ENCODE data around the gene NLGN1.

Gene NLGN1

DNA sequence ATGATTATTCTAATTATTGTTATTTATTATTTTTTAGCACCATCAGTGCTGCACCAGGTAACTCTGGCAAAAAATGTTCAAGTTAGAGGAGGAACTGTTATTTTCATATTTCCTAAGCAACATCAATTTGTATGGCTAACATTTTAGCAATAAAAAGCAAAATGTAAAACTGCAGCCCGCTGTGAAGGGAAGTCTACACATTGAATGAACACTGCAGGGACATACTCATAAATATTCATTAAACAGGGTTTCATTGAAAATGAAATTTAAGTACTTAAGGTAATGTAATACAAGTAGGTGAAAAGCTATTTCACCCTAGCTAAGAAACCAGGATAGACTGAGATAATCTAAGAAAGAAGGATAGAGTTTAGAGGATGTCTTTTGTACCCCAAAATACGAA is 532.7 kb downstream of the NLGN1 start:
- DNase-seq, result no peak

DNA sequence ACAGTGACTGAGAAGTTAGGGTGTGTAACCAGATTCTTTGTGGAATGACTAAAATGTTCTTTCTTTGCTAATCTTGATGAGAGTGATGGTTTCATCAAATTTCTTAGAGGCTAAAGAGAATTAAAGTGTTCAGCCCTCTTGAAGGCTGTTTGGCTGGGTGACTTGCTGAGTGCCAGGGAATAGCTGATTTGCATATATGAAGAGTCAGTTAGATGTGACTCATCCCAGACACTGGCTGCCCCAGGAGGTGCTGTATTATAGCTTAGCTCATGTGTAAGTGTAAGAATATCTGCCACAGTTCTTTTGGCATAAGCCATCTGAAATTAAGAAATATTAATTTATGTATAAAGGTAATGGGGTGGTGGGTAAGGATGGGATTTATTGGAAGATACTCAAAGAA is 535.1 kb downstream of the NLGN1 start:
- DNase-seq, result no peak

DNA sequence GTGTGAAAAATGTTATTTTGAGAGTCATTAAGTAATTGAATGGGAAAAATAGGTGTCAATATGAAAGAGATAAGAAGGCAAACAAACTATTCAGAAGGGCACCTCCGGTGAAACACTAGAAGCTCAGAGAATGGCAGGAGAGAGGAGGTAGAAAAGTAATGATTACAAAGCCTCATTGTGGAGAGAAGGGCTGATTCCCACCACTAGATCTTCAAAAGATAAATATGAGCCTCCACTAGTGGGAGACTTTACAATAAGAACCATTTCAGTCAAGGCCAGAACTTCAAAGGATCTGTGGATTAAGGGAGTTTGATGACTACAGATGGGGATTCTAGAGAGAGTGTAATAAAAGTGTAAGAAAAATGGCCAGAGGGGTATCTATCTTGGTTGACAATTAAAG is 535.6 kb downstream of the NLGN1 start:
- DNase-seq, result no peak

DNA sequence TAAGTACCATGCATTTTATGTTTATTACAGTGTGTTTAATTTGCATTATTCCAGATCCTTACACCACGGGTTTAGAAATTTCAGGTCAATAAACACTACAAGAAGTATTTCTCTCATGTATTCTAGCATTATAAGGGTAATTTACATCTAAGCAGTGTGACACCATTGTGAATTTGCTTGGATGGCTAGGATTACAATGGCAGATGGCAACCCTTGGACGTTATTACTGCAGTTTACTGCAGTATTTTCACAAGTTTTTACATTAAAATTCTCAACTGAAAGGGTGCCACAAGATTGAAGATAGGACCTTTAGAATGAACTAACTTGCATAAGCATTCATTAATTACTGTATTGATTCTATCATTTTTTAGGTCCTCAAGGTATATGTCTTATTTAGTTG is 538.8 kb downstream of the NLGN1 start:
- no peak for DNase-seq

DNA sequence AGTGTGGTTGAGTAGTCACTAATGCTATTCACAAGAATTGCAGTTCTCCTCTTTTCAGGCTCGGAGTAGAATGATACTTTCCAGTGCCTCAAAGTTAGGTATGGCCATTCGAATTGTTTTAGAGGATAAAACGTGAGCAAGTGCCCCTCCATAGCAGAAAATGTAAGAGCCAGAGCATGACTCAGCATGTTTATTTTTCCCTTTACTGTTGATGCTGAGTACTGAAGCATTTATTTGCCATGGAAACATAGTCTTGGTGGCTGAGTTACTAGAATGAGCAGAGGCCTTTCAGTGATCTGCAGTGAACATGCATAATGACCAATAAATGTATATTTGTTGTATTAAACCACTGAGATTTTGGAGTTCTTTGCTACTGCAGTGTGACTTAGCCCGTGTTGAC is 540.6 kb downstream of the NLGN1 start:
- no peak for DNase-seq

DNA sequence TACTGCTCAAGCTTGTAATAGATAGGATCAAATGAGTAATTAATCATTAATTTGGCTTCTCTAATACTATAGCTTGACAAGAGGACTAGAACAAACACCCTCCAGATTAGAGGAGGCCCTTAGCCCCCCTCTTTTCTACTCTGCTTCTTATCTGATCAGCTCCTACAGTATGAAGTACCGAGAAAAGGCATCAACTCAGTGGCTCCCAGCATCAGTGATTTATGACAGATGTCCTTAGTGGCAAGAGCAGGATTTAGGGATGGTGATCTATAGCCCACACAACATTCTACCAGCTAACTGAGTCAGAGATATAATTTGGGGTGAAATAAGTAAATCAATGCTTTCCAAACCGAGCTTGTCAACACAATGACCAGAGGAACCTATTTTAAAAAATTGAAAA is 541.1 kb downstream of the NLGN1 start:
- no peak for DNase-seq

DNA sequence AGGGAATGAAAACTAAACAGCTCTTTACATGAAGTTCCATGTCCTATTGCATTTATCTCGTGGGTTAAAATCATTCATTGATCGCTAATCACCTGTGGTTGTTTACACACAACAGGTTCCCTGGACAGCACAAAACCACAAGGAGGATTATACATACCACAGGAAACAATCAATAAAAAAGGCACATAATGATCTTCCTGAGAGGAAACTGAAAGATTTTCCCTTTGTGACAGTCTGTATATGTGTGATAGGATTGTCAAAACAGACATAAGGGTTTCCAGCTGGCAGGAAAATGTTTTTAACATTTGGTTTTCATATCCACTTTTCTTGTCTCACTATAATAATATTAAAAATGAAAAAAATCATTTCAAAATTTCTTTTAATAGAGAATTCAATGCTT is 541.8 kb downstream of the NLGN1 start:
- no peak for DNase-seq

DNA sequence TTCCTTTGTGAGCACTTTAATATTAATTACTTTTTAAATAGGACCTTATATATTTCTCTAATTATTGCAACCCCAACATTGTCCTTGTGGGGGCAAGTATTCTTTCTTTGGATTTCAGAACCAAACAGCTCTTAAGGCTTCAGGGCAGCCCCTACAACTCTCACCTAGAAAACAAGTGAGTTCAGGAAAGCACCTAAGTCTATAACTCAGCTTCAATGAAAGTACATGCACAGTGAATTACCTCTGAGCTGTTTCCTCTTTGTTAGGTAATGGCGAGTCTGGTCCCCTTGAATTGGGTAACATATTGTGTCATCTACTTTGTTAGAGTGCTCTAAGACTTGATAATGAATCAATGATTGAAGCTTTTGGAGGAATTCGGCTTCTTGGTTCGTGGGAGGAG is 545.7 kb downstream of the NLGN1 start:
- no peak for DNase-seq

DNA sequence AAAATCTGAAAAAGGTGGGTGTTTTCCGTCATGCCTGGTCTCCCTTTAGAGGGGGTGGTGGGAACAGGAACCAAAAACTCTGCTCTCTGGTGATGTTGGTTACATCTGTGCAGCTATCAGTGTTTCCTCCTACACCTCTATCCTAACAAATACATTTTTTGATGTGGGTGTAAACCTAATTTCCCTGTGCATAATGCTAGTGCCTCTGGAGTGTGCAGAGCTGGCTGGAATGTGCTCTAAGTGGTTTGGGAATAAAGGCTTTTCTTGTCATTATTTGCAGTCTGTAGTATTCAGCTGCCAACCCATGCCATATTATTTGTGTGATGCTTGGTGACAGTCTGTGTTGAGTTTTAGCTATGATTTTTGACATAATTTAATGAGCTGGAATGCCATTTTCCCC is 547.6 kb downstream of the NLGN1 start:
- no peak for DNase-seq

DNA sequence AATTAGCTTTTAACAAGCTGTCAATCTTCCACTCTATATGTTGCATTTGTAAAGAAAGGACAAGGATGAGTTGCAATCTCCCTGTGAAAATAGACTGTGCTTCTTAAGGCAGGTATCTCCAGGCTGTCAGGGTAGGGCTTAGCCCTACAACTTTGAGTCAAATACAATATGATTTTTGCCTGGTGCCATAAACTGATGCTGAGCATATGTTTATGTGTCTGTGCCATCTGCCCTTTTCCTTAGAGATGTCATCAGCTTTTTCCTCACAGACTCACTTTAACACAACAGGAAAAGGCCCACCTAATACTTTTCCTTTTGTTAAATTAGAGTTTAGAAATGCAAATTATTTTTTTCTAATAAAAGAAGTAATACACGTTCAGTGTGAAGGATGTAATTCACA is 548.3 kb downstream of the NLGN1 start:
- no peak for DNase-seq

DNA sequence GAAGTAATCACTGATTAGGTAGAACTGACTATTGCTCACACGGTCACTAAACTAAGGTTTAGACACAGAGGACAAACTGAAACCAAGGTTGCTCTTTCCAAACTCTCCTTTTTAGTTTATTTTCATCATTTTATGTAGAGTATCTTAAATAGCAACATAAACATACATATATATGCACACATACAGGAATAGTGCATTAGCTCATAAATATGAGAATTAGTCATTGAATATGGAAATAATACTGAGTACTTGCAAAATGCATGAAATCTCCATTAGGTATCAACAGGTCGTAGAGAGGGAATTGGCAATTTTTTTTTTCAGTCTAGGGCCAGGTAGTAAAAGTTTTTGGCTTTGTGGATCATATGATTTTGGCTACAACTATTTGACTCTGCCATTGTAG is 557.1 kb downstream of the NLGN1 start:
- DNase-seq, result no peak

DNA sequence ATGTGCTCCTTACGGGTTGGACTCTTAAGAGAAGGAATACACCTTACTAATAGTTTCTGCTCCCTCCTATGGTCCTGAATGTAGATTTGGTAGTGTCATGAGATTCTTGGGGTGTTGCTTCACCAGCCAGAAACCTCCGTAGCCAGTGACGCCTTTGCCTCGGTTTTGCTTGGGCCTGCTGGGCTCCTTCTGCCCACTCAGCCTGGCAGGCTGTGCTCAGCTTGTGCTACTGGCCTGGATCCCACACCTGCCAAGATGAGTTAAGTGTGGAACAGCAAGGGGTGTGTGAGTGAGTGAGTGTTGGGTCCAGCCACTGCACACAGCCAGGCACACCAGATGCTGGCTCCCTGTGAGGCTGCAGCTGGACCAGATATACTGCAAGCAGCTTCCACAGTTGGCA is 560.1 kb downstream of the NLGN1 start:
- DNase-seq, result no peak

DNA sequence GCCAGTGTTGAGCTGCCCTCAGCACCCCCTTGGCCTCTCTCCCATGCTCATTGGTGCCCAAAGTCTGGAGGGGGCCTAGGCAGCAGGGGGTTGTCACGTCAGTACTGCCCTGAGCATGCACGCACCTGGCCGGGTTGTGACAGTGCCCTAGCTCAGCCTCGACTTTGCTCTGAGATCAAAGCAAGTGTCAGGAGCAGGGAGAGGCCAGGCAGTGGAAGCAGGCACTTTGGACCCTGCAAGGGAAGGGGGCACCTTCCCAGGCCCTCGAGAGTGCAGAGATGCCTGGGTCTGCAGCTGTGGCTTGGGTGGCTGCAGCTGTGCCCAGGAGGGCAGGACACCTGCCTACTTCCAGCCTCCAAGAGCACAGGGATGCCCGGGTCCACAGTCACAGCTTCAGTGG is 561.3 kb downstream of the NLGN1 start:
- no peak for DNase-seq

DNA sequence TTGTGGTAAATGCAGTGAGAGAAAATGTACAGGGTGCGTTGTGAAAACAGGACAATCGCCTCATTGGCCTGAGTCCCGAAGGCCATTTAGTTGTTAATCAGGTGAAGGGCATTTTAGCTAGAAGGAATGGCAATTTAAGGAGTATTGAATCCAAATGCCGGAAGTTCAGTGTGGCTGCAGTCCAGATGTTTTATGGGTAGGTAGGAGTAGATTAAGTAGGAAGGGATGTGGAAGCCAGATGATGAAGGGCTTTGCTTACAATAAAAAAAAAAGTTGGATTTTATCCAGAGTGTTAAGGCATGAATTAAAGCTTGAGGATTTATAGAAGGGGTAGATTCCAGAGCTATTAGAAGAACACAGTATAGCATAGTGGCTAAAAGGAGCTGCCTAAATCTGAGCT is 572.7 kb downstream of the NLGN1 start:
- no peak for DNase-seq

DNA sequence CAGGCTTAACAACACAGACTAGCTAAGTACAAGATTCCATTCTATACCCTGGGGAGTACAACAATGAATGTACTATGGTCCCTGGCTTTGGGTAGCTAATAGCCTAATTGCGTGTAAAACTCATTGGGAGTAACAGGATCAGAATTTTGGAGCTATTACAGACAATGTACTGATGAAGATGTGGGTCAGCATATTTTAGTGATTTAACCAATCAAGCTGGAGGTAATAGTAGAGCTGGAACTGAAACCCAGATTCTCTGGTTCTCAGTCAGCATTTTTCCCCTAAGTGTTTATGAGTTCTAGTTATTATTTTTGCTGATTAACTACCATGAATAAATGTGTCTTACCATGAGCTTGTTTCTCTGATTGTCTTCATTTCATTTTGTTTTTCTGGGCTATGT is 578.7 kb downstream of the NLGN1 start:
- DNase-seq, result no peak

DNA sequence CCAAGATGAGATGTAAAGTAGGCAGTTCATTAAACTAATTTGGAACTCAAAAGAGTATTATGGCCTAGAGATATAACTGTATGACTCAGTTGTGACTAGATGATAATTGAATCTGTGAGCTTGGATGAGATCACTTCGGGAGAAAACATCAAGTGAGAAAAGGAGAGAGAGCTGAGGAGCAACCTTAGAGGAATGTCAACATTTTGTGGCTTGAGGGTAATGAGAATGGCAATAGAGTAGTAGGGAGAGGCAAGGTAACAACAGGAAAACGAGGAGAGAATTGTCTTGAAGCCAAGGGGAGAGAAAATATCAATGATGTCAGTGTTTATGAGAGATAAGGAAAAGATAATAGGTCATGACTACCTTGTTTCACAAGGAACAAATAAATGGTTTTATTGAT is 580.2 kb downstream of the NLGN1 start:
- no peak for DNase-seq

DNA sequence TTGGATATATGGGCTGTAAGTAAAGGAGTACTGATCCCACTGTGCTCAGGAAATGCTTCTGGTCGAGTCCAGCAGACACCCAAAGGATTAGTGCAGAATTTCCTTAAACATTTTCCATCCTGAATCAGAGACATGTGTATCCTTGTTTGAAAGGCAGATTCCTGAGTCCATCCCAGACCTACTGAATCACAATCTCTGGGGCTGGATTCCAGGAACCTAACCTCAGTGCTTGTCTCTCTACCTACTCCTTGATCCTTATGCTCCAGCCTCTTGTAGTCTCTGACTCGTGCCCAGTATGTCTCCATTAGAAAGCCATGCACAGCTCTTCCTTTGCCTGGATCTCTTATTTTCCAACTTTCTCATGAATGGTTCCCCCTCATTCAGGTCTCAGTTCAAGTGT is 585.8 kb downstream of the NLGN1 start:
- DNase-seq, result no peak

DNA sequence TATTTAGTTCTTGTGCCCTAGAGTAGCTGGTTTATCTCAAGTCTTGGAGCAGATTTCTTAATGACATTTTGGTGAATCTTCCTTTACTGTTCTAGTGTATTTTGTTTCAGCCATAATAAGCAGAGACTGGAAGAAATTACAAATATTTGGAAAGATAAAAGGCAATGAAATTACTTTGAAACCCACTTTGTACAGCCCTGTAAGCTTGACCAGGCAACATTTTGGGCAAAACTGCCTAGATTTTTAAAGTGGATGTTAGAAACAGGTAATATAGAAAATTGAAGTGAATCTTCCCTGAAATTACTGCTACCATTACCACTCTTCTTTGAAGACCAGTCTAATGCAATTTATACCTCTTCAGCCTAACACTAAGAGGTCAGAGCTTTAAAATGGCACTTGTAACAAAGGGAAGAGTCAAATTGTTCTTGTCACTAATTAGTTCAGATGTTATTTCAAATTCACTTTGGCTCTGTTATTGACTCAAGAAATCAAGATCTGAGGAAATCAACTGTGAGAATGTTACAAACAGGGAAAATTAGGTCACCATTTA is 589.4 kb downstream of the NLGN1 start:
- DNase-seq, result no peak

DNA sequence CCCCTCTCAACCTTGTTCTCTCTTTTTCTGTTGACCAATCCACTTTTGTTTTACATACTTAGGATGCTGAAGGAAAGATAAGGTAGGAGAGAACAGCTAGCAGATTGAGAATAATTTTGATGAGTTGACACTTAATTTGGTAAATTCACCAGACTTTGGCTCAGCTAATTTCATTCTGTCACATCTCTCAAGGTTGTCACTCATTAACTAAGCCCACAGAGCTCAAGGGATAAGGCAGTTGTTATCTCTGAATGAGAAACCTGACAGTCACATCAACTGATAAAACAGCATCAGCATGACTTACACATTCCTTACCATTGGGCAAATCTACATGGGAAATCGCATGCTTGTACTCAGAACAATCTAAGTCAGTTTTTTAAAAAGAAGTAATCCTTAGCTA is 591.4 kb downstream of the NLGN1 start:
- no peak for DNase-seq

DNA sequence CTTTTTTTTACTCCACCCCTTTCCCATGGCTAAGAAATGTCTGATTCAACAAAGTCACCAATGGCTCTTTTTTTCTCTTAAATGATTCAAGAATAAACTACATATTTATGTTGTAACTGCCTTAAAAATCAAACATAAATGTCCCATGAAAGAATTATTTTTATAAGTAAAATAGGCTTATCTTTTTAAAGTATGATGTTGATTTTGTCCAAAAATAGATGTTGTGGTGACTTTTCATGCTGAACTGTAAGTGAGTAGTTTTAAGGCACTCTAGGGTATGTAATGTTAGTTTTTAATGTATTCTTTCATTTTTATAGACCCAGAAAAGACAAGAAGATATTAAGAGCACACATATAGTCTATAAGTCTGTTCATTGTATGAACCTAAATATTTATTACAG is 594.9 kb downstream of the NLGN1 start:
- DNase-seq, result no peak

DNA sequence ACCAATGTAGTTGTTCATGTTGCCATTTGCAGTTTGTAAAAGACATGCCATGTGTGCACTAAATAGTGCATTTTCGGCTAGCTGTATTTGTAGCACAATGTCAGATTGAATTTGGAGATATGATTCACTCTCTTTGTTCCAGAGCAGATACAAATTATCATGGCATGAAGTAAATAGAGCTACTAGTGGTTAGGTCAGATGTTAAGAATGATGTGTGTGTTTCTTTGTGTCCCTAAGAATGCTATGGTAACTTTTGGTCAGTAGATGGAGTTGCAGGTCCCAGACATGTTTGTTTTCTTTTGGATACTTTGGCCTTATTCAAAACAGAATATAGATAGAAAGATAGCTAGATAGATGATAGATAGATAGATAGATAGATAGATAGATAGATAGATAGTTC is 595.8 kb downstream of the NLGN1 start:
- no peak for DNase-seq

DNA sequence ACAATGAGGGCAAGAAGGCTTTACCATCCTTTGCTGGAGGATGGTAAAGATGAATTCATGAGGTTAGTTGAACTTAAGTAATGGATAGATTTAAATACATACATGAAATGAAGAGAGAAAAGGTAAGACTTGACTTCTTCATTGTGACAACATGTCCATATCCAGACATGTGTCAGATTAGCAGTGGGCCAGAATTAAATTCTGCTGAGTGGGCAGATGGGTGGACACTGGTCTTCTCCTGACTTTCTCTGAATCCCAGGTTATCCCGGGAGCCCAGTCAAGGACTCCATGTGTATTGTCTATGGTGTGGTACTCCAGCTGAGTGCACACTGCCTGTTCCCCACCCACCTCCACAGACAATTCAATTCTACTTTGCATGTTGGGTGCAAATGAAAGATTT is 603.1 kb downstream of the NLGN1 start:
- no peak for DNase-seq

DNA sequence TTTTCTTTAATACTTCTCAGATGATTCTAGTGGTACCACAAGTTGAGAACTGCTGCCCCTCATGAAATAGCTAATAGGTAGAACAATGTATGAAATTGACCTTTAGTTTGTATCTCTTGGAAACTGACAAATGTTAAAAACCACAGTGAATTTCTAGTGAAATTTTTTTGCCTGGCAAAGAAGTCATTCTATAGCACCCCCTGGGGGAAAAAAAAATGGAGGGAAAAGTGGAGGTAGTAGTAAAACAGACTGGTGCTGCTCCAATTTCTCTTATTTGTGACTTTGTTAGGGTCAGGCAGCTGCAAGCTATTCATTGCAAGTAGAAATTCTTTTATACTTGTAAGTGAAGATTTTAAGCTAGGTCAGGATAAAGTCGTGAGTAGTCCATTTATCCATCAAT is 605.0 kb downstream of the NLGN1 start:
- DNase-seq, result no peak

DNA sequence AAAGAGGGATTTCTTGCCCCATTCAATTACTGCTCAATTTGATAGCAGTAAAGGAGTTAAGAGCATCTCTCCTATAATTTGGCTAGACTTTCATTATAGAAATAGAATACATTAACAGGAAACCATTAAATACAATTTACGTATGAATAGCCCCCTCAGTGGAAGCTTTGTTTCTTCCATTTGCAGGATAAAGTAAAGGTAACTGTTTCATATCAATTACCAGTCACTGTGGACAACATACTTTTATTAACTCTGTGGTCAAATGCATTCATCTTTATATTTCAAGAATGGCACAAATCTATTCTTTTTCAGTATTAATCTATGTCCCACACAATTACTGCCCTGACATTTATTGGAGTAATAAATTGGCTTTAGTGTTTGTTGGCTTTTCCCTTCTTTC is 613.4 kb downstream of the NLGN1 start:
- no peak for DNase-seq

DNA sequence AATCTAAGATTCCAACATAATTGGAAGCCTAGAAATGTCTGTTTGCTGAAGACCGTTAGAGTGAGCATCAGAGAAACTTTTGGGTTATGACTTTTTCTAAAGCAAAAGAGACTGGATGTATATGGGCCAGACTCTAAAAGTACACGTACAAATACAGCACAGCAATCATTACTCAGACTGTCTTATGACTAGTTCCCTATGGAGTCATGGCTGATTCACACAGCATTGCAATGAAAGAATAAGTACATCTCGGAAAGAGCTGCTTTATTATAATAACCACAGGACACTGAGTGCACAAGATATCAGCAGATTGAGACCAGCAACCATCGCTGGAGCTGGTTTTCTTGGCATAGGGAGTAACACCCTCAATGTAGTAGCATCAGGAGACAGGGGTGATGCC is 618.6 kb downstream of the NLGN1 start:
- no peak for DNase-seq

DNA sequence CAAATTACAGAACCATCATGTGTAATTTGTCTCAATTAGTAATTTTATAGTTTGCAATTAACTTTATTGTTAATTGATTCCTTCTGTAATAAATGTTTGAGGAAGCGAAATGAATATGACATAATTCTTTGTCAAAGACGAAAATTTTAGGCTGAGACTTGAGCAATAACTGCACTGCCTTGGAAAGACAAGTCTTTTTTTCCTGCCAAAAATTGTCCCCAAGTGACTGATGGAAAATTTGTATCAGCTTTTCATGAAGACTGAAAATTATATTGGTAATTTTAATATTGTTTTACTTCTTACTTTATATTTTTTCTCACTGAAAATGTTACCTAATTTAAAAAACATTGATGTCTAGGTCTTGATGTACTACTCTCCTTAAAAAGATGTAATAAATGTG is 622.6 kb downstream of the NLGN1 start:
- no peak for DNase-seq

All from activated CD8-positive, alpha-beta memory T cell treated with anti-CD3 and anti-CD28 coated beads for 24 hours (primary cell).